NCI-H748 treated with DMSO at 0.1 percent for 48 hours (cell line): ENCODE results near the gene STN1.
"Not testable (repeated sequence)": the region's sequence is repeated elsewhere in the genome, so short reads cannot be mapped to it uniquely, and the experiment has no call there.

ENCODE experiments used
- DNase-seq: peaks from one replicate; lab custom pipeline; 2025; lab: John Stamatoyannopoulos, UW

Gene STN1

GRCh38 chr10:103861505-103861904, 56.5 kb downstream of the STN1 start:
- DNase-seq, result no peak

DNA sequence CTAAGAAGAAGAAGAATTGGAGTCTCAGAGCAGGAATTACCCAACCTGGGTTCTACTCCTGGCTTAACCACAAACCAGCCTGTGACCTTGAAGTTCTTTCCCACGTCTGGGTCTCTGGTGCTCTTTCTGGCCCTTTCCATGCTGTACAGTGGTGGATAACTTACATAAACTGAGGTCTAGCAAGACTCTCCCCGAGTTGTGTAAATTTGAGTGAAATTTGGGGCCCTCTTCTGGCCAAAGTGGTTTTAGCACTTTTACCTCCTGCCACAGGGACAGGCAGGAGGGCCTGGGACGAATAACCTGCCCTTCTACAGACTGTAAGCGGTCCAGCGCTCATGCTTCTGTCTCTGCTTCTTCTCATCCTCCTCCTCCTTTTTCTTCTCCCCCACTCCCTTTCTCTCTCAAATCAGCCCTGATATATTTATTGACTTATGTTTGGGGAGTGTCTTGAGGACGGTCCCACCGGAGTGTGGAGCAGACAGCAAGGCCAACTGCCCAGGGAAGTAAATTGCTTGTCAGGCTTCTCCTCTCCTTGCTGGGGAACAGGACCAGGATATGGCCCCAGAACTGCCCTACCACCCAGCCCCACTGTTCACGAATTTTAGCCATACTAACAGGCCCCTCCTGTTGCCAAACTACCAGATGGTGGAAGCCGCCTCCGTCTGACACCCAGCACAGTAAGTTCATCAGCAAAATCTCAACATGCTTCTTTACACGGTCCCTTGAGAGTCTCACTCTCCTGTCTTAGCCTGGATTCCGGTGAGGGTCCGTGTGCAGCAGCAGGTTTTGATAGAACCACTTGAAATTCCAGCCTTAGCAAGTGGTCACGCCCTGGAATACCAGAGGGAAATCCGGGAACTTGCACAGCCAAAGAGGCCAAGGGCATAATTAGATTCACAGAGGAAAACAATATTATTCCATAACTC, 58.6 kb downstream of the STN1 start:
- no peak for DNase-seq

GRCh38 chr10:103858360-103858759, 59.6 kb downstream of the STN1 start:
- no peak for DNase-seq

DNA sequence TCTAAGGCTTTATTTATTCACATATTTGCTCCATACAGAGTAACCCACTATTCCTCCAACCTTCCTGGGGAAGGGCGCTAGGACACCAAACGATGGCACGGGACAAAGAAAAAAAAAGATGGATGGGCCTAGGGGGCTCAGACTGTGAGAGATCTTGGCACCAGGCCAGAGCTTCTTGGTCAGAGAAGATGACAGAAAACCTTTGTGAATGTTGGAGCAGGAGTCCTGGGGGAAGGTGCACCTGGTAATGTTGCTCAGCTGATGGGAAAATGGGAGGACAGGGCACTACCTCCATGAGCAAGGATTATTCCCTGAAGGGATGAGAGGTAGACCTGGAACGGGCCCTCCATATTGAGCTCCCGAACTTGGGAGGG, 61.2 kb downstream of the STN1 start:
- no peak for DNase-seq

DNA sequence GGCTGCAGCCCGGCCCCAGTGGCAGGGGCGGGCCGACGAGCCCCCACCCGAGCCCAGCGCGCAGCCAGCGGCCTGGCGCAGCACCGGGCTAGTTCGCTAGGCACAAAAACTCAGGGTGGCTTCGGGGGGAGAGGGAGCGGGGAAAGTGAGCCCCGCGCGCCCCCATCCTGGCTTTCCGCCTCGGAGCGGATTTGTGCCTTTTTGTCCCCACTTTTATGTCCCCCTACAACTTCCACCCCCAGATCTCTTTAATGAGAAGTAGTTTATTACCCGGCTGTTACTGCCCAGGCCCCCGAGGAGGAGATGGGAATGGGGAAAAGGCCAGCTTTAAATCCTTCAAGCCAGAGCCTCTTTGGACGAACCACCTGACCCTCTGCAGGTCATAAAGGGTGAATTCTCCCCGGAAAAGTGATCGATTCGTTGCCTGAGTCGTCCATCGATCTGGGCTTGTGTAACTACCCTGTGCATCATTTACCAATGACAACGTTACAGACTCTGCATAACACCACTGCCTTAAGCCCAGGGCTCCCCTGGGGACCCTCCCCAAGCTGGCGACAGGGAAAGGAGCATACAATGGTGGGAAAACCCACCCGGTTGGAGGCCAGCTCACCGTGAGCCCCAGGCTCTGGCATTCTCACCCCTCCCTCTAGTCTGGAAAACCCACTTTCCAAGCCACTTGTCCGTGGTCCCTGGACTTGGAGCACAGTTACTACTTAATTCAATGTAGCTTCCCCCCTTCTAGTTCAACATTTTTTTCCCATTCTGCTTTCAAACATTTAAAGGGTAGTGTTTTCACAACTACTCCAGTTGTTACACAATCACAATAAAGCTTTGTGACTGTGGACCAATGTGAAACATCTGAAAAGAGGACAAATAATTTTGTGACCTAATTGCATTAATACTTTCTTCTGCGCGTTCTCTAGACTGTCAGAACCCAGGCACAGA, 61.9 kb downstream of the STN1 start:
- no peak for DNase-seq

- DNase-seq, result no peak
Observed at GRCh38 chr10:103855424-103855823, 62.6 kb downstream of the STN1 start, which contains the start of gene SH3PXD2A. Gene SH3PXD2A (minus strand): TSS chr10:103855576. CDS start chr10:103855266, 310 bp downstream.

DNA sequence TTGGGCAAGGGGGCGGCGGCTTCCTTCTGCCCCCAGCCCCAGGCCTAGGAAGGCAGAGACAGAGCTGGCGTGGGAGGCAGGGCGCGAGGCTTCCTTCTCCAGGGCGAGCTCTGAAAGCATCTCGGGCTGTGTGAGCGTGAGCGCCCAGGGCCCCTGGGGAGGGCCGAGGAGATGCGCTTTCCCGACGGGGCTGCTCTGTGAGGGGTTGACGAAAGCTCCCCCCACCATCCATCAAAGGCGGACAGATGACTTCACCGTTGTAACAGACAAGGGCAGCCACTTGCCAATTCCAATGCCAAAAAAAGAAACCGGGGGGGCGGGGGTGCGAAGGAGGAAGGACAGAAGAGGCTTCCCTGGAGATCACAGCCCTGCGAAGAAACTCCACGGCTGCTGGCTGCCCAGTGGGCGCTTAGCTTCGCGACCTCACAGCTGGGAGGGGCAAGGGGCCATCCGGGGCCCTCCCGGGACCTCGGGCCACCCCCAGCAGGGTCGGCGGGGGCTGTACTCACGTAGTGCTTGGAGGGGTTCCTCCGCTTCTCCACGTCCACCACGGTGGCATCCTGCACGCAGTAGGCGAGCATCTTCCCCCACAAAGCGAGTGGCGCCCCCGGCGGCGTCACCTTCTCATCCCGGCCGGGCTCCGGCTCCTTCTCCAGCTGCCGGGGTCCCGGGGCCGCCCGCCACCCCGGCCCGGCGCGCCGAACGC, 63.1 kb downstream of the STN1 start:
- DNase-seq, result no peak

GRCh38 chr10:103854265-103854685, 63.7 kb downstream of the STN1 start:
- DNase-seq, result no peak

DNA sequence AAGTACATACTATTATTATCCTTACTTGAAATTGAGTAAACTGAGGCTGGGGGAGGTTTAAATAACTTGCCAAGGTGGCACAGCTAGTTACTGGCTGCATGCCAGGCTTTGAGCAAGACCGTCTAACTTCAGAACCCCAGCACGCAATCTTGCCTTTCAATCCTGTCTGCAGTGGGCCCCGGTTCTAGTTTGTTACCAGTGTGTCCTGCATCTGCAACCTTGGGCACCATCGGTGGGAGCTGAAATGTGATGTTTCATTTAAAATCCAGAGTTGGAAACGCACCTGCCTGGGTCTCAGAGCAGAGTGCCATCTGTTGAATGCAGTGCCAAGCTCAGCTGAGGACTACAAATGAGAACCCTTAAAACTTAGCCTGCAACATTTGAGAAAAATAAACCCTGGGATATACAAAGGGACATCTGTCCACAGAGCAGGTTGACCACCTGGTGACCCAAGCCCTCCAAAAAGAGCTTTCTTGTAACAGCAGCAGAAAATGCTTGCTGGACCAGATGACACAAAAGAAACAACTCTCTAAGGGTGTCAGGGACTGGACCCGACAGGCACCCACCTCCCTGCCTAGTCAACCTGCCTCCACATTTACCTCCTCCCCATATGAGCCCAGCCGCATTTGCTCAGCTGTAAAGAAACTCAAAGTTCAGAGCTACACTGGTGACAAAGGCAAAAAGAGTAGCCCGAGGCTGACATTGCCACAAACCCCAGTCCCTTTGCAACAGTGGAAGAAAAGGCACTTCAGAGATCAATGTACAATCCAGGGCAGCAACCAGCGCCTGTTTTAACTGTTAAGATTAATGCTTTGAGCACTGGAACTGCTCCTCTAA, 64.3 kb downstream of the STN1 start:
- no peak for DNase-seq

- DNase-seq, result no peak
Observed at GRCh38 chr10:103852856-103853255, 65.1 kb downstream of the STN1 start.

GRCh38 chr10:103852189-103852711, 65.7 kb downstream of the STN1 start:
- no peak for DNase-seq

DNA sequence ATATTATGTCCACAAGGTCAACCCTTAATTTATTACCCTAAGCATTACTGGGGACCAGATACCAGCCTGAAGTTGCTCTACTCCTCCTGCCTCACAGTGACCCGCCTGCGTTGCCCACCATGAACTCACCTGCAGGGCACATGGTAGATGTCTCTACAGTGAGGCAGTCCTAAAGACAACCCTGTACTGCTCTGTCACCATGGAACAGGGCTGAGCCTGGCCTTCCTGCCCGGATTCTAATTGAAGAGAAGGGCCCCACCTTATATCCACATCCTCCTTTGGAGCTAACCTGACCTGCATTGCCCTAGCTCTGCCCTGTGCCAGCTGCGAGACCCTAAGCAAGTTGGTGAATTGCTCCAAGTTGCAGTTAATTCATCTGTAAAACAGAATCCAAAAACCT, 66.7 kb downstream of the STN1 start:
- DNase-seq, result no peak

DNA sequence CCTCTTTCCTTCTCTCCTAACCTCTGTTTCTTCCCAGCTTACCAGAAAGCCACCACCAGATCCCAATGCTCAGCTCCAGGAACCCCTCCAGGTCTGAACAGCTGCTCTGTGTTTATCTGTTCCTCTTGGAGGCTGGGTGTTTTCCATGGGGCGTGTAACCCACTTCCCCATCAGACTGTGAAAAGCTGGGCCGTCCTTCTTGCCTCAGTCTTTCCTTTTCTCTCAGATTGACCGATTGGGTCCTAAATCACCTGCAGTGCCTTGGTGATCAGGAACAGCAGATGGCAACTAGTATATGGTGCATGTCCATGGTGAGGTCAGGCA, 67.5 kb downstream of the STN1 start:
- no peak for DNase-seq

DNA sequence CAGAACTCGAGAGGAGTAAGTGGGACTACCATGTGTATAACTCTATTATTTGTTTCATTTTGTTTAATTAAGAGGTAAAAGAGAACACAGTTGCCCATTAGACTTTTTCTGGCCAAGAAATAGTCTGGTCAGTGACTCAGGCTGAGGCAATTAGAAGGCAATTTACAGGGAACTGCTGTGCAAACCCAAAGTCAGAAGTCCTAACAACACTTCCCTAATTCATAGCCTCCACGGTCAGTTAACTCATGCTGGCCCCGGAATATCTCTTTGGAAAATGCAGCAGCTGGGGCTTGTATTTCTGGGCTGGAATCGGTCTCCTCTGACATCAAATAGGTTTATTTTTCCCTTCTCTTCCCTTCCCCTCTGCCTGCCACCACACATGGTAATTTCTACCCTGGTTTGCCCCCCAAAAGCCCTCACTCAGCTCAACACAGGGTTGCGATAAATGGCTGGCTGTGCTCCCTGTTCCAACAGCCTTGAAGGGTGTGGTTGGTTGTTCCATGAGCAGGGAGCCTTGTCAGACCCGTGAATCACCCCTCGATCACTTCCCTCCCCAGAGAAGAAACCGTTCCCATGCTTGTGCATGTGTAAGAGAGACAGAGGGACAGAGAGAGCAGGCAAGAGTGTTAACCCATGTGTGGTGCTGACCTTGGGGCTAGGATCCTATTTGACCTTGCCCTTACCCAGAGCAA, 68.0 kb downstream of the STN1 start:
- no peak for DNase-seq

- DNase-seq, result no peak
Observed at GRCh38 chr10:103849212-103849877, 68.6 kb downstream of the STN1 start.

DNA sequence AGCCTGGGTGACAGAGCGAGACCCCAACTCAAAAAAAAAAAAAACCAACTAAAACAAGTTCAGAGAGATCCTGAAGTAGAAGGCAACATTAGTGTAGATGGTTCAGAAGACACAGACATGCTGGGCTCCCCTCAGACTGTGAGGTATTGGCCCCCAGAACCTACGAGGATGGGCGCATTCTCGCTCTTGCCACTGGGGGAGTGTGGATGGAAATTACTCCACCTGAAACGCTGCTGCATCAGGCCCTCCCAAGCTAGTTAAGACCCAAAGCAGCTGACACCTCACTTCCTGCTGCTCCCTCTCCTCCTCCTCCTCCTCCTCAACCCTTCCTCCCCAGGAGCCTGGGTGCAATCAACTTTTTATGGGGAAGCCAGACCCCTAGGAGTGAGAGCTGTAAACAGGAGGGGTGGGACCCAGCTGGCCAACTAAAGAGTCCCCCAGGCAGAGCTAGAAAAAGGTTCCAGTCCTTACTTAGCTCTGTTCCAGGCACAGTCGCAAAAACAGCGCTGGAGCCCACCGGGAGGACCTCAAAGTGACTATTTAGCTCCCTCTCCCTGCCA, 70.0 kb downstream of the STN1 start:
- DNase-seq, result no peak

DNA sequence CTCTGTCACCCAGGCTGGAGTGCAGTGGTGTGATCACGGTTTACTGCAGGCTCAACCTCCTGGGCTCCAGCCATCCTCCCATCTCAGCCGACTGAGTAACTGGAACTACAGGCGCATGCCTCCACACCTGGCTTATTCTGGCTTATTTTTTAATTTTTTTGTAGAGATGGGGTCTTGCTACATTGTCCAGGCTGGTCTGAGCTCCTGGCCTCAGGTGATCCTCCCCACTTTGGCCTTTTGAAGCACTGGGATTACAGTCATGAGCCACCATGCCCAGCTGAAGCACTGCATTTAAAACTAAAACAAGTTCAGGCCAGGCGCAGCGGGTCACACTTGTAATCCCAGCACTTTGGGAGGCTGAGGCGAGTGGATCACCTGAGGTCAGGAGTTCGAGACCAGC, 70.6 kb downstream of the STN1 start:
- no peak for DNase-seq

GRCh38 chr10:103845972-103846371, 72.0 kb downstream of the STN1 start:
- no peak for DNase-seq

- DNase-seq, result not testable (repeated sequence)
Observed at GRCh38 chr10:103845346-103845745, 72.6 kb downstream of the STN1 start.
